GM15510 (cell line): ENCODE measurements around the gene ADD1.
A peak's percentile ranks its signal among the peaks of the same experiment; 100 is the strongest.

Source experiments
- POLR2A ChIP-seq: IDR thresholded peaks from 3 replicates; pipeline ENCODE4 v1.6.1; 2011; ENCODE audit warnings: borderline replicate concordance; ENCODE audit not compliant: insufficient read length; ENCODE audit errors: extremely low read depth

ADD1 gene

DNA sequence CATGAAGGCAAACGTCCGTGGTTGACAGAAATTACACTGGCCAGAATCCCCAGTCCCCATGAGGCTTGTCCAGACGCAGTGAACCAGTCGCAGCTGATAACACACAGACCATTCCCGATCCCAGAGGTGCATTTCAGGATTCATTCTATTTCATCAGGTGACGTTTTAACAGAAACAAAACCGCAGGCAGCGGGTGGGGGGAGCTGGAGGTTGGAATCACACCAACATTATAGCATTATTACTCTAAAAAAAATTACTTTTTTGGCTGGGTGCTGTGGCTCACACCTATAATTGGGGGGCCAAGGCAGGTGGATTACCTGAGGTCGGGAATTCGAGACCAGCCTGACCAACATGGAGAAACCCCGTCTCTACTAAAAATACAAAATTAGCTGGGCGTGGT, 94.3 kb downstream of the ADD1 start:
- TF ChIP-seq POLR2A = no peak

DNA sequence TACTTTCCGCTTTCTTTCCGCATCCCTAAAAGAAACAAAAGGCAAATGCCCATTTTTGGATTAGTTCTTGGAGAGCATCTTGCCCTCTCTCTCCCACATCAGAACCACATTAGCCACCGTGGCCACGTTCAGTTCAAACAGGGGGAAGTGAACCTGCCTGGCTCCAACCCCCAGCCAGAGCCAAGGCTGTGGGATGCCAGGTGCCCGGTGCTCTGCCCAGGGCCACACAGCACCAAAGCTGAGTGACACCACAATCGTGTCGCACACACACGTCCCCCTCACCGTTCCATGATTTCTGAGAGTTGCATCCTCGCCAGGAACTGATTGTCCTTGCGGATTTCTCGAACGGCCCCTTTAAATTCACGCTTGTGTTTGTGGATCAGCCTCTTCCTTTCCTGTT, 95.3 kb downstream of the ADD1 start:
- no peak for TF ChIP-seq POLR2A

DNA sequence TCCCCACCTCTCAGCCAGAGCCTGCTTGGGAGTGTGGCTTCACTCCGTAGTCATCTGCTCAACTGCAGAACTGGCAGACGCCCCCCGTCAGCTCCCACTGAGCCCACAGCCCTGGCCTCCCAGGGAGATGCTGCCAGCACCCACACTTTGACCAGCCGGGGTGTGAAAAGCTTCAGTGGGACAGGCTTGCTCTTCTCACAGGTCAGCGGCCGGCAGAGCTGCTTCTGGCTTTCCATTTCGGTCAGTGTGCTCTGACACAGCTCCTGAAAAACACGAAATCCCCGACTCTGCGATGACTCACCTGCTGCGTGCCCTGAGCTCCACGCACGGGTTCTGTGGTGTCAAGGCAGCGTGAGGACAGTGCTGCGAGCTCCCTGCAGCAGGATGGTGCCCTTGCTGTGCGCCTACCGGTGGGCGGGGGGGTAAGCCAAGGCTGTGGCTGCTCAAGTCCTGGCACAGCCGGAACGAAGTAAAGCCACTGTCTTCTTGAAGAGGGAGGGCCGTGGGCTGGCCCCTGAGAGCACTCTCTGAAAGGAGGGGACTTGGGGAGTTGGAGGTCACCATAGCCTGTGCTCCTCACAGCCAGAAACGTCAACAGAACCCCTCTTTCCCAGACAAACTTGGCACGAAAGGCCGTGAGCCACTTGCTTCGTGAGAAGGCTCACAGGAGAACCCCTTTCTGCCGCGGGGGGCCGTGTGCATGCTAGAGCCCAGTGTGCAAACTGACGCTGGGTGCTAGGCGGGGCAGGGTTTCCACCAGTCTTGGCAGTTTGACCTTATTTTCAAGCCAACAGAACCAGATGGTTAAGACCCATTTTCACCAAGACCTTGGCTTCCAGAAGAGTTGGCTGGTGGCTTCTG, 96.0 kb downstream of the ADD1 start:
- no peak for TF ChIP-seq POLR2A

DNA sequence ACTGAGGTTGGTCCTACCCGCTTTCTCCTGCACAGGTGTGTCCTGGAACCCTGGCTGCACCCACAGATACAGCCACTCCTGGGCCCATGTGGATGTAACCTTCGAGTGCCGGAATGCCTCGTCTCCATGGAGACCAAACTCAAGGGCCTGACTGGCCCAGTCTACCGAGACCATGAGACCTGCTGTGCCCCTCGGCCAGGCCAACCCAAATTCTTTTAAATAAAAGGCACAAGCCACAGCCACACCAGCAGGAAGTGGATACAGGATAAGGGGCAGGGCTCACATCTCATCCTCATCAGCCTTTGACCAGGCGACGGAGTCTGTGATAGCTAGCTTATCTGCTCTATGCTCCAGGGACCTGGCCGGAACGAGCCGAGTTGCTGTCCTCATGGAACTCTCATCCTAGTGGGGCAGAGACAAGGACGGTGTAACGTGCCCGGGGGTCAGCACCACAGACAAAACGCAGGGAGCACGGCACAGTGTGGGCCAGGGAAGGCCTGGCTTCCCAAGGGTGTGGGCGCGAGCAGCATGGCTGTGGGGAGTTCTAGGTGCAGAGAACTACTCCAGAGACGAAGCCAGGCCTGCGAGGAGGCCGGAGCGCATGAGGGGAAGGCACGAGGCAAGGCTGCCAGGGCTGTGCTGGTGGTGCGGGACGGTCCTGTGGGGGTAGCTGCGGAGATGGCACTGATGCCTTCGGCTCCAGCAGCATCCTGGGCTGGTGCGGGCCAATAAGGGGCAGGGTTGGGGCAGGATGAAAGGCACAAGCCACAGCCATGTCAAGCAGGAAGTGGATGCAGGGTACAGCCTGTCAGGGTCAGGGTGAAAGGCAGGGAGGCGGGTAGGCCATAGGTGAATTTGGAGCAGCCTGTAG, 96.9 kb downstream of the ADD1 start:
- no peak for TF ChIP-seq POLR2A

DNA sequence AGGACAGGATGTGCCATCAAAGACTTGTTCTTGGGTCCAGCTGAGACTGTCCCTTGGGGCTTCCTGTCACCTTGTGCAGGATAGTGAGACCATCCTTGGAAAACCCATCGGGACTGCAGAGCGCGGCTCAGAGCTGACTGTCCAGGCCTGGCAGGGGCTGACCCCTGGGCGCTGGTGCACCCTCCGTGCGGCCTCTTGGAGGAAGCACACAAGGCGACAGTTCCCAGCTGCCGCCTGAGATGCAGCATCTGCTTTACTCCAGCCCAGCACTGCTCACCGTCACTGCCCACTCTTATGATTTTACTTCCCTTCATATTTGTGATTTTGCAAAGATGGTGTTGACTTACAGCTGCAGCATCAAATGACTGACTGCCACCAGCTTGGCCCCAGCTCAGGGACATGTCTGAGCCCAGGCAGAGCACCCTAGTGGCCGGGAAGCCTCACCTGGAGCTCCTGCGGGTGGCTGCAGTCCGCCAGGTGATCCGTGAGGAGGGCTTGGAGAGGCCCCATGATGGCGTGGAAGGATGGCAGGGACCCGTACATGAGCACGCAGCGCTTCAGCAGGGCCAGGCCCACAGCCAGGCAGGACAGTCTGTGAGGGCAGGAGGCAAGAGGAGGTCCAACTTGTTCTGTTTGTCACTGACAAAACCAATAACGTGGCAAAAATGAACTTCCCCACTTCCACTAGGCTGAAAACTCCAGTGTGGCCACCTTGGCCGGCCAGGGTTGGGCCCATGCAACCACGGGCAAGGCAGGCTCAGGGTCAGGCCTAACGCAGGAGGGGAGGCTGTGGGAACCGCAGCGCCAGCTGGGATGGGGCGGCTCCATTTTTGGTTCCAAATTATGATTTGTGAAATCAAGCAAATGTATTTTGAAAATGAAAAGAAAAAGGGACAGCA, 97.7 kb downstream of the ADD1 start:
- TF ChIP-seq POLR2A = no peak

DNA sequence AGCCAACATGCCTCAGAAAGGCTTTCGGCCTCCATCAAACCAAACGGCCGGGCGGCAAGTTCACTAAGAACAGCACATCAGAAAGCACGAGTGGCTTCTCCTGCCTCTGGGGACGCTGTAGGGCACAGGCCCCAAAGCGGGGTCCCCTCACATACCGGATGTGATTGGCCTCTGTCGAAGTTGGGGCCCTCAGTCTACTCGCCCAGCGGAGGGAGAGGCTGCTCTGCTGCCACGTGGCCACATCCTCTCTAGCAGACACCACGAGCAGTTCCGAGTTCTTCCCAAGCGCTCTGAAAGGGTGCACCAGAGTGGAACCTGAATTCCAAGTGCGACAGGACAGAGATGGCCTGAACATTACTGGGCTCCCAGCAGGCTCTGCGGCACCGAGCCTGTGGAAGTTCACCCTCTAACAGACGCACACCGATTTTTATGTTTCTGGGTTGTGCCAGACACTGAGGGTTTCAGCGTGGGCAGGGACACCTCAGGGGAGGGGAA, 98.4 kb downstream of the ADD1 start:
- TF ChIP-seq POLR2A = peak; percentile 18

DNA sequence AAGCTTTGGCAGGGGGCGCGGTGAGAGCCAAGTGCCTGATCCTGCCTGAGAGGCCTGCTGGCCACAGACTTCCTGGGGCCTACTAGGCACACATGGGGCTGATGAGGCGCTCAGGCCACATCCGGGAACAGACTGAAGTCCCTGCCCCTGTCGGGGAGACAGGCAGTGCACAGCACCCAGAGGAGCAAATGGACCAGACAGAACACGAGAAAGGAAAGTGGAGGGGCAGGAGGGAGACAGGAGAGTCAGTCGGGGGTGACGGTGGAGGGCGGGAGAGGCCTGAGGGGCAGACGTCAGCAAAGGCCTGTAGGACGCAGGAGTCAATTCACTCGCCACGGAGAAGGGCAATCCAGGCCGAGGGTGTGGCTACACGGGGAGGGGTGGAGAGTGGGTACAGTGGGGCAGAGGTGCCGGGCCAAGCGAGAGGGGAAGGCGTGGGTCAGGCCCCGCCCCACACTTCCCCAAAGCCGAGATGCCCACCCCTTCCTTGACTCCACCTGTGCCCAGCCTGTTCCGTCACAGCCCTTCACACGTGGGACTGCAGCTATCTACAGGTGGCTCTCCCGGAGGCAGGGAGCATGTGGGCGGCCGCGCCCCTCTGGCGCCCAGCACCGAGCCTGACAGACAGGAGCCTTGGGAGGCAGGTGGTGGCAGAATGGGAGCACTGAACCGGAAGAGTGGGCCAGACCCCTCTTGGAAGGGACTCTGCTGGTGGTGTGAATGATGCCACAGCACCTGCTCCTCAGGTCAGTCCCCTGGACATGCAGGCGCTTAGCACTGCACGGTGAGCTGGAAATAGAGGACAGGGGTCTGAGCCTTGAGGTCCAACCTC, 99.1 kb downstream of the ADD1 start:
- TF ChIP-seq POLR2A = no peak

DNA sequence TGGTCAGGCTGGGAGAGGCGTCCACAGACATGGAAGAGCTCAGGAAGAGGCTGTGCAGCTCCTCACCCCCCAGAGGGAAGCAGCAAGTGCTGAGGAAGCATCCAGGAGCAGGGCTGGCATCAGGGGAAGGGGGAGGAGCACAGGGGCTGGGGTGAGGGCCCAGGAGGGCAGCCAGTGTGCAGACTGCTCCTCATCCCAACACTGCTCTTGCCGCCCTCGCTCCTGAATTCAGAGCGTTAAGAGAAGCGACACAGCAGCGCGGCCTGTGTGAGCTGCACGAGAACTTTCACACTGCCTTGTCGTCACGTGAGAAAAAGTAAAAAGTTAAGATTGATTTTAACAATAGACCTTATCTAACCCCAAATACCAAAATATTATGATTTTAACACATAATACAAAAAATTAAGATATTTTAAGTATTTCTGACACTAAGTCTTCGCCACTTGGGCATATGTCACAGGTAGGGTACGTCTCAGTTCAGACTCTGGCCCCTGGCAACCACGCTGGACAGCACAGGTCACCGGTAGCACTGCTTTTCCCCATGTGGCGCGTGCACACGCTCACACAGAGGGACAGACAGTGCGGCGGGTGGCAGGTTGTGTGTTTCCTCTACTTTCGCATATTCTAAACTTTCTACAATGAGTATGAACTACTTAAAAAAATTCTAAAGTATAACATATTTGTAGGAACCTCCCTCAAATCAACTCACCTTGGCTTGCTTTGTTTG, 99.9 kb downstream of the ADD1 start:
- TF ChIP-seq POLR2A = no peak

DNA sequence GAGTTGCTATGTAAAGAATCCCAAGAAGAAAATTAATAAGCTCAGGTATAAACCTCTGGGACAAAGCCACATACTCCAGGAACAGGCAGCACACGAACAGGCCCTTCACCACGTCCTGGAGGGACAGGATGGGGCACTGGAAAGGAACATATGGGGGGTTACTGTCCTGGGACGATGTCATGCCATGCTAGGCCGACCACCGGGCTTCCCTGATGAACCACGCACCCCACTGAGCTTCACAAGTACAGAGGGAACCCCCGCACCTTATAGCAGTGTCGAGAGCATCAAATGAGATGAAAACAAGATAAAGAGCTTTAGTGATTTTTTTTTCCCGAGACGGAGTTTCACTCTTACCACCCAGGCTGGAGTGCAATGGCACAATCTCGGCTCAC, 100.4 kb downstream of the ADD1 start:
- no peak for TF ChIP-seq POLR2A

DNA sequence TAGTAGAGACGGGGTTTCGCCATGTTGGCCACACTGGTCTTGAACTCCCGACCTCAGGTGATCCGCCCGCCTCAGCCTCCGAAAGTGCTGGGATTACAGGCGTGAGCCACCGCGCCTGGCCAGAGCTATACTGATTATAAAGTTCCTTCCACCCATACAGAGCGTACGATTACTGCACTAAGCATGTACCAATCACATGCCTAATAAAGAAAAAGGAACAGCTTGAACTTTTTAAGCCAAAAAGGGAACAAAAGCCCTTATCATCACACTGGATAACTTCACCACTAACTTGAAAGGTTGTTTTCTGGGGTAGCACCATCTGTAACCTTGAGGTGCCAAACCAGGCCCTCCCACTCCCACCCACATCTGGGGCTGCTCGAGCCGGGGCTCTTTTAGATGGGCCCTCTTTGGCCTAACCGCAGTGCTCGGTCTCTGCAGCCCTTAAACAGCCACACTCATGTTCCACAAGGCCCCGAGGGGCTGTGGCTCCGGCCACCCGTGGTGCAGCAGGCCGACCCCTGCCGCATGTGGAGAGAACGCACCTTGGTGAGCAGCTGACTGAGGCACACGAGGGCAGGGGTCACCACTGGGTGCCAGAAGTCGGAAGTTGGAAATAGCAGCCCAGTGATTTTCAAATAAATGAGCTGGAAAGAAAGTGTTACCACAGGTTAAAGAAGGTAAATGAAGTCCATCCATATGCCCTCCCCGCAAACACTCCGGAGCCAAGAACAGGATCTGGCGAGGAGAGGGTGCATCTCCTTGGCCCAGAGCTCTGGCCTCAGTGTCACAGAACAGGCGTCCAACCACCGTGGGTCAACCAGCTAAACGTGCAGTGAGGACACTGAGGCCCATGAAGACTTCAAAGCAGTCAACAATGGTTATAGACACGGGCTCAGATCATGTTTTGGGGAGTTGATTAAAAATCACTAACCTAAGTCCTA, 101.2 kb downstream of the ADD1 start:
- no peak for TF ChIP-seq POLR2A

DNA sequence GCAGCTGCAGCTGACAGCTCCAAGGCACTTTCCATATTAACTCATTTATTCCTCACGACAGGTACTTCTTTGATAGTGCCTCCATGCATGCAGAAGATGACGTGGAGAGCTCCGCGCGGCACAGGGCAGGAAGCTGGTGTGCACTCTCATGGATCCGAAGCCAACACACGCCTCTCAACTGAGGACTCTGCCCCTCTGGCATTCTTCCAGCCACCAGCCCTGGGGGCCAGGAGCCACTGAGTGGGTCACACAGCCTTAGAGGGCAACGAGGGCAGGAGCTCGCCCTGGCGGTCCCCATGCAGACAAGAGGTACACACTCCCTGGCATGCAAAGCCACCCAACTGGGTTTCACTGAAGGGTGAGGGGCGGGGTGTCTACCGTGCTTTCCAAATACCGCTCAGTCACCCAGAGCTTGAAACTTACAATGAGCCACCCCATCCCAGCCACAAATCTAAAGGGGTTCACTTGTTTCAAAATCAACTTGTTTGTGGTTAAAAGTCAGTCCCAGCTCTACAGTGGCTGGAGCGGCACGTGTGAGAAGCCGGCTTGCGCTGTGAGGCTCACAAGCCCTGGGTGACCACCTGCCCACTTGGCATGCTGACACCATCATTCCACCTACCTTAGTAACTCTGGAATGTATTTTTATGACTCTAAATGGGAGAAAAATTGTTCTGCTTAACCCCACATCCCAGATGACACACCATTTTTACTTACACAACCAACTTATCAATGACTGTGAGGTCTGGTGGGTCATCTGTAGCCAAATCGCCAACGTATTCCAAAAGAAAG, 103.4 kb downstream of the ADD1 start:
- no peak for TF ChIP-seq POLR2A

DNA sequence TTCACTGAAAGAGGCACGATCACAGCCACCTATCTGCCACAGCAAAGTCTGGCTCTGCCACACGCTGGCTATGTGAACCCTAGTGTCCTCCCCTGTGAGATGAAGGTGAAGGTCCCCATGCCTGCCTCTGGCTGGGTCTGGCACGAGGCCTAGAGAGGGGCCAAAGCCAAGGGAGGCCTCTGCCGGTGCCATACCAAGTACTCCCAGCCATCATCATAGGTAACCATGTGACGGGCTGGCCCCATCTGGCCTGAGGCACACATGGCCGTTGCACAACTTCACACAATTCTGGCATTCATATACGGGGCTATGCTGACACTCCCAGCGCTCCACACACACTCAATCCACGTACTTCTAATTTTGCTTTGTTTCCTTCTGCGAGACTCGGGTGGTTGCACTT, 104.3 kb downstream of the ADD1 start:
- TF ChIP-seq POLR2A = no peak
